H1 (cell line): ENCODE measurements around the gene TMEM154. TPM values are rescaled to one million over a fixed set of nuclear protein-coding genes. Genes with fewer than 3 reads are reported as not detected.

Experiments
- CTBP2 ChIP-seq: IDR thresholded peaks from 2 replicates; pipeline ENCODE4 v1.7.0; 2011; ENCODE audit warnings: borderline replicate concordance, mild to moderate bottlenecking, moderate library complexity, mixed read lengths, low read length; ENCODE audit not compliant: insufficient read depth, insufficient read length
- SIX5 ChIP-seq: IDR thresholded peaks from 2 replicates; pipeline ENCODE4 v1.6.1; 2011; ENCODE audit warnings: mild to moderate bottlenecking, low read depth, low read length
- SP2 ChIP-seq: IDR thresholded peaks from 2 replicates; pipeline ENCODE4 v1.6.1; 2012; ENCODE audit warnings: mild to moderate bottlenecking, low read length, inconsistent platforms
- SRF ChIP-seq: IDR thresholded peaks from 2 replicates; pipeline ENCODE4 v1.6.1; 2011; ENCODE audit warnings: mild to moderate bottlenecking, low read depth, low read length, moderate library complexity
- polyA plus RNA-seq, 7 experiments: library from polyadenylated mRNA; depleted of rRNA in 3 of 7; stranded (reverse) in 5 of 7; unstranded in 2 of 7; fragments of >200 nt in 5 of 7; fragments of 200-250 nt in 2 of 7; gene quantifications; 1 replicate in 5 of 7; 2 replicates in 1 of 7; 4 replicates in 1 of 7; pipeline versions ENCODE4 v1.2.1 to v1.2.3, GENCODE V29; 2011 to 2013; ENCODE audit warnings: missing spikeins in 2 of 7, mixed read lengths in 2 of 7
- total RNA-seq: library from RNA; stranded (reverse); fragmentation: NEBNext Ultra II Directional; extraction: Animal tissue kit (Norgen Biotek cat#: 25700); gene quantifications from 2 replicates; pipeline ENCODE4 v1.2.1, GENCODE V29; 2021

The TMEM154 gene
- total and polyA plus RNA-seq, 2 of the 8 experiments (the other 6 are each of a cell fraction or from before 2014, with no cell fraction given): 0.33 to 1.2 TPM

DNA sequence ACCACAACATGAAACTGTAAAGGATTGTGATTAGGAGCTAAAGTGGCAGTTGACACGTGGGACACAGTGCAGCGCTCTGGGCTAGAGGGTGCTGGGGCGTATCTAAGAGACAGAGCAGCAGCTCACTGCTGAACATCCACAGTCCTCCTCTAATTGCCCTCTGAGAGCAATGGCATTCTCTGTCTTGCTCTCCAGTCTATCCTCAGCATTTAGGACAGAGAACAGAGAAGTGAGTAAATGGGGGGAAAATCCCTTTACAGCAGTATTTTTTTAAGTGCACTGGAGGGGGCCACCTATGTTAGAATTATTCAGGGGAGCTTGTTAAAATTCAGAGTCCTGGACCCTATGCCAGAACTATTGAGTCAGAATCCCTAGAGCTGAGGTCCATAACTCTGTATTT is 4.2 kb upstream of the TMEM154 start (continued):
- TF ChIP-seq CTBP2 (no peak), SP2 (no peak), SIX5 (no peak), SRF (no peak)
